ENCODE data around the gene POC5. TPM values are rescaled to one million over a fixed set of nuclear protein-coding genes. Genes with fewer than 3 reads are reported as not detected.
"Not testable (repeated sequence)": the region's sequence is repeated elsewhere in the genome, so short reads cannot be mapped to it uniquely, and the experiment has no call there.

Gene POC5
- total RNA-seq, 1 donor from 2014 or later = 19.5 TPM

DNA sequence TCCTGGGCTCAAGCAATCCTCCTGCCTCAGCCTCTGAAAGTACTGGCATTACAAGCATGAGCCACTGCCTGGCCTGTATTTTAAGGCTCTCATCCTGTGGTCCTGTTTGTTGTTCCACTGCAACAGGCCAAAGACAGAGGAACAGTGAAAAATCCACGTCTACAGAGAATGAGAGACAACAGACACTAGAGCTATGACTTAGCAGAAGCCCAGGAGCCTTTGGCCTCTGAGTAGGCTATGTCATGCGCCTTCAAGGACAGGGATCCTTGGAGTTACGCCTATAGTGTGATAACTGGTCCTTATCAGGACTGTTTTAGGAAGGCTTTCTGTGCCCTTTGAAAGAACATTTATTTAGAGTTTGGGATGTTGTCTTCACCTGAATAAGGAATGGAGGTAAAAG, 10.5 kb downstream of the POC5 start:
- intact Hi-C loops (cut with micrococcal nuclease) = no loop called here

DNA sequence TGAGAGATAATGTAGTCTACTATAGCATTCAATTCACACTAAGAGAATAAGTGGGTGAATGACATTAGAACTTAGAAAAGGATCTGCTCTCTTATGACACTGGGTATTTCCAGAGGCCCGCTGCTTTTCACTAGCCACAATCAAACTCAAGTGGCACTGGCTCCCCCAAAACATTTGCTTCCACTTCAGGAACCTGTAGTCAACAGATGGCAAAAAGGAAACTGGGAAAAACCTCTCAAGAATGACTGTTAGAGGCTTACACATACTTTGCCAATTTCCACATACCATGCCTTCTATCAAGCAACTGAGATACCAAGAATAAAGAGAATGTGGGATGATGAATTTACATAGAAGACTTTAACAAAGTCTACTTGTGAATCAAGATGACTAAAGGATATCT, 11.2 kb downstream of the POC5 start:
- intact Hi-C loops (cut with micrococcal nuclease) = no loop called here

DNA sequence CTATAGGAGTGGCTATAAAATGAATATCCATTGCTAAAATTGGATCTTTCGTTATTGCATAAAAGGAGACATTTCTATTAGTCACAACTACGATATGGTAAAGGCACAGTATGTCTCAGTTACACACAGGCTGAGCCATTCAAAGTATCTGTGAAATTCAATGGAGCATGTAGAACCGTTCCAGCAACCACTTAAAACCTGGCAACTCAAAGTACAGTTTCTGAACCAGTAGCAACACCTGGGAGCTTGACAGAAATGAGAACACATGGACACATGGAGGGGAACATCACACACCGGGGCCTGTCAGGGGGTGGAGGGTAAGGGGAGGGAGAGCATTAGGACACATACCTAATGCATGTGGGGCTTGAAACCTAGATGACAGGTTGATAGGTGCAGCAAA, 15.4 kb downstream of the POC5 start:
- intact Hi-C loops (cut with micrococcal nuclease) = no loop called here

DNA sequence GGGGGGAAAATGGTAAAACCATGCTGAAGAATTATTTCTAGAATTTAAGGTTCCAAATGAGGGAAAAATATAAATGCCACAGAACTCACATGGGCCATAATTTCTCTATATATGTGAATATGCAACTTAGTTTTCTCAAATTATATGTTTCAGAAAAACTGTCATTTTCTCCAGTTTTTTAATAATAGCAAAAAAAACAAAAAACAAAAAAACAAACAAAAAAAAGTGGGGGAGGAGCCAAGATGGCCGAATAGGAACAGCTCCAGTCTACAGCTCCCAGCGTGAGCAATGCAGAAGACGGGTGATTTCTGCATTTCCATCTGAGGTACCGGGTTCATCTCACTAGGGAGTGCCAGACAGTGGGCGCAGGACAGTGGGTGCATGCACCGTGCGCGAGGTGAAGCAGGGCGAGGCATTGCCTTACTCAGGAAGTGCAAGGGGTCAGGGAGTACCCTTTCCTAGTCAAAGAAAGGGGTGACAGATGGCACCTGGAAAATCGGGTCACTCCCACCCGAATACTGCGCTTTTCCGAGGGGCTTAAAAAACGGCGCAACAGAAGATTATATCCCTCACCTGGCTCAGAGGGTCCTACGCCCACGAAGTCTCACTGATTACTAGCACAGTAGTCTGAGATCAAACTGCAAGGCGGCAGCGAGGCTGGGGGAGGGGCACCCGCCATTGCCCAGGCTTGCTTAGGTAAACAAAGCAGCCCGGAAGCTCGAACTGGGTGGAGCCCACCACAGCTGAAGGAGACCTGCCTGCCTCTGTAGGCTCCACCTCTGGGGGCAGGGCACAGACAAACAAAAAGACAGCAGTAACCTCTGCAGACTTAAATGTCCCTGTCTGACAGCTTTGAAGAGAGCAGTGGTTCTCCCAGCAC, 21.5 kb downstream of the POC5 start:
- intact Hi-C loops (cut with micrococcal nuclease) = not testable (repeated sequence)

DNA sequence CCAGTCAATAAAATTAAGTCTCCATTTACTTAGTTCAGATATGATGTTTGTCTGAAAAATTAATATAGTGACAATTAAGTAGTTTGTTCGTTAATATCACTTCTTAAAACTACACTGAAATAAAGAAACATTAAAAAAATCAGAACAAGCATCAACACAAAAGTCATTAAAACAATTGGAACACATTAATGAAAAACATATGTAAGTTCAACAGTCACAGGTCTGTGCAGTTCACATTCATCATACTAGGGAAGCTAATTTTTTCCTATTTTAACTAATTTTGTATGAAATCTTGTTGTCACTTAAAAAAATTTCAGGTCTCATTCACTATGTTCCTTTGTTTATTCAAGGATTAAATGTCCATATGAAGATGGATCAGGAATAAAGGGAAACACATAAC, 22.5 kb downstream of the POC5 start:
- intact Hi-C loops (cut with micrococcal nuclease) = no loop called here

DNA sequence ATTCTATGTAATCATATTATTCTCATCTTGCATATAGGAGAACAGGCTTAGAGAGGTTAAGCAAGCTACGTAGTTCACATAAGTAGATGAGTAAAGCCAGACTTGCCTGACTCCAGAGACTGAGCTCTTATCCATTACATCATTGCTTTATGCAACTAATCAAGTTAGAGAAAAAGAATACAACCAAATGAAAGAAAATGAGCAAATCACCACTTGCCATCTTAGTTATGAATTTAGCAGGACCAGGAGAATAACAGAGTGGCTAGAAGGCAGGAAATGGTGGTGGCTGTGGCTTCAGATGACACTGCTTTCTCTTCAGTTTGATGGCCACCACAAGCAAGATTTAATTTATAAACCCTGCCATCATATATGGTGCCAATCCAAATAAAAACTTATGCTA, 26.6 kb downstream of the POC5 start:
- intact Hi-C loops (cut with micrococcal nuclease) = no loop called here

DNA sequence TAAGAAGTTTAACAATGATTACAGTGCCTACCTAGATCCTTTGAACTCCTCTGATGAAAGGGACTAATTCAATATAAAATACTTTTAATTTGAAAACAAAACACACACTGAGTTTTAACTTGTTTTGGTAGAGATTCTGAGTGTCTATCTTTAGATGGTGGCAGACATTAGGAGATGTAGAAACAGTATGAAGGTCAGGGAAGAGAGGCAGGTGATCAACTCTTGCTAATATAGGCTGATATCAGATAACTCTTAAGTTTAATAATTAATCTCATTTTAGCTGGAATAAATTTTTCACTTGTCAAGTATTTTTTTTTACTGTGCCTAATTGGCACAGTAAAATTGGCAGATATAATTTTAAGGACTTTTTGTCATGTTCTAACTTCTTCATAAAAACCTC, 30.8 kb downstream of the POC5 start:
- intact Hi-C loops (cut with micrococcal nuclease) = no loop called here

DNA sequence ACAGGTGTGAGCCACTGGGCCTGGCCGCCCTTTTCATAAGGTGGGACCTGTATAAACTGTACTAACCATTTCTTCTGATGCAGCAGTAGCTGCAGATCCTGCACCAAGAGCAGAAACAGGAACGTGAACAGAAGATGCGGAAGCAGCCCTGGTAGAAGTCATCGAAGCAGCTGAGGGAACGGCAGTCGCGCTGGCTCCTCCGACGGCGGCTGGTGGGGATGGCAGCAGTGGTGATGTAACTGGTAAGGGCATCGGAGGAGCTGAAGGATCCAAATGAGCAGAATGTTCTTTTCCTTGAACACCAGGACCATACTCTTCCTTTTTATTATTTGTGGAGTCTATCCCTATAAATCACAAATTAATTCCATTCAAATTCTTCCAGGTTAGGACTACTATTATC, 32.1 kb downstream of the POC5 start:
- intact Hi-C loops (cut with micrococcal nuclease) = no loop called here

DNA sequence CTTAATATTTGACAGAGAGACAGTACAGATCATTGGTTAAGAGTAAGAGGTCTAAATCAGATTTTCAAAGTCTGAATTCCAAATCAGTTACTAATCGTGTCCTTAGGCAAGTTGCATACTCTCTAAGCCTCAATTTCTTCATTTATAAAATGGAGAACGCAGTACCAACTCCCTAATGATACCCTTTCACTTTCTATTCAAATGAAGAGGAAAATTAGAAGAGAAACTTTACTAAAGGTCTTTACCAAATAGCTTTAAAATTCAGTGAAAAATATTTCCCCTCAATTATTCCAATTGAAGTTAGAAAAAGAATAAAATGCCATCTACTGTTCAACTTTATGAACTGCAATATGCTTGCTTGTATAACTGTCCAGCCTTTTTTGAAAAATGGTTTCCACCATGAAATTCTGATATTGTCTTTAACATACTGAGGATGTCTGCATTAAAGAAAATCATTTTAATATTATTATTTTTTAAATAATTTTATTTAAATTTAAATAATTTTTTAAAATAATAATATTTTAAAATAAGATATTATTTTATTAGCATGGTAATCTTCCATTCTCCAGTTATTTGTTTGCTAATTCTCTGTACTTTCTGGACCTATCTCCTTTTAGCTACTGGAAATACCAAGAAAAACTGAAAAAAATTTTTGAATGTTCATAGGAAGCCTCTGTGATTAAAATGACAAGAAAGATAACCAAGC, 36.0 kb downstream of the POC5 start:
- intact Hi-C loops (cut with micrococcal nuclease) = loop anchor here (1.0 to 5.0 kb wide), 5 partner anchors 36 to 632 kb away; partner anchors contain the start of genes ANKRD31, HMGCR and POC5

DNA sequence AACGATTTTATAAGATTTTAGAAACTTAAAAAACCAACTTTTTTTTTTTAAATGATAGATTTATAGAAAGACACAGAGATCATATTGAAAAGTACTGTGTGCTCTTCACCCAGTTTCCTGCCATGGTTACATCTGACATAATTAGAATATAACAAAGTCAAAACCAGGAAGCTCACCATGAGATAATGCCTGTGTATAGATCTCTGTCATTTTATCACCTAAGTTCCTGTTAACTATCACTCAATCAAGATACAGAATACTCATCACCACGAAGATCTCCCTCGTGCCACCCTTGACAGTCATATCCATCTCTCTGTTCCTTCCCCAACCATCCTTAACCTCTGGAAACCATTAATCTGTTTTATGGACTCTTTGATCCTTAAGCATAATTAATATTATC, 39.1 kb downstream of the POC5 start:
- intact Hi-C loops (cut with micrococcal nuclease) = no loop called here

DNA sequence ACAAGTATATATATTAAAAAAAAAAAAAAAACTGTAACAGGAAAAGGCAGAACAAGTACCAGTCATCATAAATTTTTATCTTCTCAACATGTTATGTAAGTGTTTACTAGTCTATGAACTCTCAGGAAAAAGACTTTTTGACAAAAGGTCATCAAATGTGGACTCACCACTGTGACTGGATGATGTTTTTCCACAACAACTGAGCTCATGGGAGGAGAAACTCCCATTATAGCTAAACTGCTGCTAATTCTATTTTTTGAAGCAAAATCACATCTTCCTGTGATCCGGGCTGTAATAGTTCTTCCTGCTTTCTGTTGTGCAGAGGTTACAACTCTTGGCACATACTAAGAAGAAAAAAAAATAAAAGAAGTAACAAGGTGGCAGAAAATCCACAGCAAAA, 39.6 kb downstream of the POC5 start:
- intact Hi-C loops (cut with micrococcal nuclease) = no loop called here

DNA sequence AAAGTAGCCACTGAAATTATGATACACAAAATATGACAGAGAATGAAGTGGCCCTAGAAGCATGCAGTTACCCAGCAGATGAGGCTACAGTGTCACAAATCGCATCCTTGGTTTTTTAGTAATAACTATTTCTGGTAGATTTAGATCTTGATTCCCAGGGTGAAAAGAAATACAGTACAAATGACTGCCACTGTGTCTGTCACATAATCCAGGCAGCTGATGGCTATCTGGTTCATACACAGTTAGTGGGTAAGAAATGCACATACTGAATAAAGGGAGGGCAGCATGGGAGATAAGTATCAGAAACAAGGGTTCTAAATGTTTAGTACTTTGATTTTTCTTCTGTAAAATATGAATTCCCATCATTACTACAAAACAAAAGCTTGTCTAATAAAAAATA, 41.5 kb downstream of the POC5 start:
- intact Hi-C loops (cut with micrococcal nuclease) = no loop called here

DNA sequence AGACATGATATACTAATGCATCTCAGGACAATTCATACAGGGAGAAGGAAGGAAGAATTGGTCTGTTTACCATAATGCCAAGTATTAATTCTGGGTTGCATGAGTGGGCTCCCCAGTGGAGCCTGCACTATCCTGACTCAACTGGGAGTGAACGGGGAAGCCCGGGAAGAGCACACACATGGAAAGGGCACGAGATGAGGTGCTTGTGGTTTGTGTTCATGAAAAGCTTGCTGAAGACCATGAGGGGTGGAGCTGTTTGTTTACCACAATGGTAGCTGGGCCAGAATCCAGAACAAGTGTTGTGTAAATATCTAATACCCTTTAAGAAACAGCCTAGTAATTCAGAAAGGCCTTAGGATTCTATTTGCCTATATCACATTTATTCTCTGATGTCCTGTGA, 44.6 kb downstream of the POC5 start:
- intact Hi-C loops (cut with micrococcal nuclease) = no loop called here

DNA sequence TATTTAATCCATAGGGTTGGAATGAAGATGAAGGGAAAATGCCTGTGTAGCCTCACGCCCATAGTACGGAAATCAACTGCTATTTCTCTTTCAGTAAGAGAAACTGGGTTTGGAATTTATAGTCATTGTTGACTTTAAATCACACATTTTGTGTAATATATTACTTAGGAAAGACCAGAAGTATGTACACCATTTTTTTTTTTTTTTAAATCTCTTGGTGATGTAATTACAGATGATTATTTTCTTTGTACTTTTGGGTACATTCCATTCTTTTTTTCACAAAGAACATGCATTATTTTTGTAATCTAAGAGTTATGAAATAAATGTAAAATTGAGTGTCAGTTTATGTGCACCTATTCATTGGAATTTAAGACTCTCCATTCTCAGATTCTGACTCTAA, 45.7 kb downstream of the POC5 start:
- intact Hi-C loops (cut with micrococcal nuclease) = no loop called here

DNA sequence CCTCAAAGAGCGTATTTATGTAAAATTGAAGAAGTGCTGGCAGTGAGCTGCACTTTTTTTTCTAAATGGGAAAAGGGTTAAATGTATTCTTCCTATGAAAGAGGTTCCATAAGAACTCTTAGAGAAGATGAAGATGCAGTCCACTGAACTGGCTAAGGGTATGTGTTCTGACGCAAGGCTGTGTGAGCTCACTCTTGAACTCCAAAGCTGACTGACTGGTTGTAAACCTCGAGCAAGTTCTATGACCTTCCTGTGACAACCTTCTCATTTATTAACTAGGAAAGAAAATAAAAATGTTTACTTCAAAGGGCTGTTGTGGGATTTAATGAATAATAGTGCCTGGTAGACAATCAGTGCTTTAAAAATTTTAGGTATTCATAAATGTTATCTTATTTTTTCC, 46.7 kb downstream of the POC5 start:
- intact Hi-C loops (cut with micrococcal nuclease) = no loop called here

DNA sequence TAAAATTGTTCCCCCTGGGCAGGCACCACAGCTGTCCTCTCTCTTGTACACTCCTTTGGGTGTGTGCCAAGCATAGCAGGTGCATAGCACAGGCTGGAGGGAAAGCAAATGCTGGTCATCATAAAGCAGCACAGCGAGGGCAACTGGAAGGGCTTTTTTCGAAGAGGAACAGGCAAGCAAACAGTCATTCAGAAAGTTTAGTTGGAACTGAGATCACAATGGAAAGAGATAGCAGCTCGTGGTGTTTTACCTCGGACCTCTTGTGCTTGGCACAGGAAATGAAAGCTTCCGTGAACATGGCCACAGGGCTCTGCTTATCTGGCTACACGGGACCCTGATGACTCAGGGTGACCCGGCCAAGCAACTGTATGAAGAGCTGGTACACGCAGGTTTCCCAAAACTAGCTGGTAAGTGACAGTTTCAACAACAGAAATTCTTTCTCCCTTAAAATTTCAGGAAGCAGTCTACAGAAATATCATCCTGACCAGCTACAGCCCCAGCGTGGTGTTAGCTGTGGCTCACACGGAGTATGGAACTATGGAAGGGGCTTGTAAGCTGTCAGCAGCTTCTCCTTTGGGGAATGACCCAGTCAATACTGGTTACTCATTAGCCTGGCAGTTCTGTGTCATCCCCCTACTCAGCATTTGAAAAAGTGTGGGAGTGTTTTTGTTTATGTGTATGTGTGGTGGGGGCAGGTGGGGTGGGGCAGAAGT, 48.1 kb downstream of the POC5 start:
- intact Hi-C loops (cut with micrococcal nuclease) = loop anchor here (2.0 to 5.0 kb wide), 4 partner anchors 67 to 332 kb away; partner anchors contain the start of genes CERT1, HMGCR and POLK

DNA sequence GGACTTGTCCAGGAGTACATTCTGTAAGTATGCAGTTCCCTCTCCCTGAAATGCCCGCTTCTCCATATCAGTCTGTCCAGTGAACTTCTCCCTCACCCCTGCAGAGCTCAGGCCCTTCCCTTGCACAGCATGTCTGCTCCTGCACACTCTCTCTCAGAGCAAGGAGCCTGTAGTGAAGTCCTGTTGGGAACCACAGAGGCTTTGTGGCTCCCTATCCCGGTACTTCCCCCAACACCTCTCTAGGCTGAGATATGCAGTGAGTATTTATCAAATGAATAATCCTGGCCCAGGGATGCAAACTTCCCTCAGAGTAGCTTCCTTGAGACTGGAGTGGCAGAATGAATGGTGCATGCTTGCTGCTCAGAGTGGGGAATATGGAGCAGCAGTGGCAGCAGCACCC, 48.8 kb downstream of the POC5 start:
- intact Hi-C loops (cut with micrococcal nuclease) = loop anchor here (2.0 to 5.0 kb wide), 4 partner anchors 66 to 331 kb away; partner anchors contain the start of genes CERT1, HMGCR and POLK

DNA sequence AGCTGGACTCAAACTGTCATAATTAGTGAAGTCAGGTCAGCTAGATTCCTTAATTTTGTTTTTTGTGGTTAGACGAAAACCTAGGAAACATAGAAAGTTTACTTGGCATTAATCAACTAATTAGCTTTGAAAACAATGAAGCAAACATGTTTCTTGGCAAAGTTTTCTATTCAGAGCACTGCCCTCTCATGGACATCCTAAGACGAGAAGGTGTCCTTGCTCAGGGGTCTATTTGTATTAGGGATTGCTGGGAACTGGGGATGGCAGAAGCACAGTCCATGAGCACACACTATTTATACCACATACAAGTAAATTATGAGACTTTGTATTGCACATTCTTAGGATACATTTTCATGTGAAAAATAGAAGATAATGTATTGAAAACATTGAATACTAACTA, 49.7 kb downstream of the POC5 start:
- intact Hi-C loops (cut with micrococcal nuclease) = loop anchor here (5.0 kb wide), 2 partner anchors 65 to 330 kb away; partner anchors contain the start of gene HMGCR

DNA sequence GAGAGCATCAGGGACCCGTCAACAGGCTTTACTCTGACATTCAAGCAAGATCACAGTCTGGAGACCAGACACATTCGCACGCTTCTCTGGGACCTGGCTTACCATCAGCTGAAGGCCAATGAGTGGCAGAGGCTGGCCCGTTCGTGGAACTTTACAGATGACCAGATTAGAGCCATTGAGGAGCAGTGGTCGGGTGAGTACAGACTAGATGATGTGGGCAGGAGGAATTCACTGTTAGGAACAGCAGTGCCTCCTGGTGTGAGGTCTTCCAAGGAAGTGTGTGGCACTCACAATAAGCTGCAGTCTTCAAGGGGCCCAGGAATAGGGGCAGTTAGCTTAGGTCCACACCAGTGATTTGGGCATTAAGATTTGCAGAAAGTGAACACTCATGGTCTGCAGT, 50.4 kb downstream of the POC5 start:
- intact Hi-C loops (cut with micrococcal nuclease) = loop anchor here (5.0 kb wide), 2 partner anchors 64 to 330 kb away; partner anchors contain the start of gene HMGCR

DNA sequence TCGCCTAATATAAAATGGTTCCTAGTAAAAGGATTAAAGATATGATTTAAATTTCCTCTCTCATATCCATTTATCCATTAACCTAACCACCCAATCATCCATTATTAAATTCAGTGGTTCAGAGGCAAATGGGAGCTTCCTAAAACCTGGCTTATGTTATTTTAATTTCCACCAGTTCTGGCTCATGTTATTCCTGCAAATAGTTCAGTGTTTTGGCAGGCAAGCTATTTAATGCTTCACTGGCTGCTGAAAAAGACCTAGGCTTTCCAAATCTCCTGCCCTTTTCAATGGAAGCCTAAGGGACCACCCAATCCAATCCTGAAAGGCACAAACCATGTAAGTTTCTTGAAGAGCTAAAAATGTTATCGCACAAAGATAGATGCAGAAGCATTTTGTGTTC, 52.3 kb downstream of the POC5 start:
- intact Hi-C loops (cut with micrococcal nuclease) = loop anchor here (5.0 kb wide), 2 partner anchors 63 to 328 kb away; partner anchors contain the start of gene HMGCR

DNA sequence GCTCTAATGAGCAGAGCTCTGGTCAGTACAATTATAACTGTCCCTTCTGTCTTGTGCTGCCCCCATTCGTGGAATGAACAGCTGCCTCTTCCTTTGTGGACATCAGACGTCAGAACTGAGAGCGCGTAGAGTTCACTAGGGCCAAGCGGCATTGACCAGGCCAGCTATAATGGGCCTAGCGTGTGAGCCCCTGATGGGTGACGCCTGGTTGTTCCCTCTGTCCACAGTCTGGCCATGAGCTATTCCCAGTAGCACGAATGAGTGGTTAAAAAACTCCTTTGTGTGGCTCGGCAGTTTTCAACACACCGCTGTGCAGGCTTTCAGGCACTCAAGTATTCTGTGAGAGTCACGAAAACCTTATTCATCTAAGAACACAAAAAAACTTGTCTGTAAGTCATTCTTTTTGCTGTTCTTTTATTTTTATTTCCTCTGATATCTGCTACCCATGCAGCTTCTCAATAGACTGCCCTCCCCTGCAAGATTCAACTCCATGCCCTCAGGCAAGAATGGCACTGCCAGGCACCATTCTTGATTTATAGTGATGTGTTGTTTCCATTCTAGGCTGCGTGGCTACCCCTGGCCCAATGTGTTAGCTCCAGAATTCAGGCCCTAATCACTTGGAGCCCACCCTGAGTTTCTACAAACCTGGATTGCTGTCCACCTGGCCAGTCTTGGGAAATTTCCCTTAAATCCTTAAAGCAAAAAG, 53.5 kb downstream of the POC5 start:
- intact Hi-C loops (cut with micrococcal nuclease) = no loop called here

All from T-helper 2 cell treated with Interferon-gamma antibody and Interleukin-4, amounts not matched to agents 100 ng/mL and 5 ng/mL, for 36 hours (primary cell).